ENCODE measurements around the gene CCDC71. TPM values are rescaled to one million over a fixed set of nuclear protein-coding genes. Genes with fewer than 3 reads are reported as not detected.

The CCDC71 gene
- 28.6 and 29.8 TPM in 2 replicates for total RNA-seq
- long read RNA-seq, partial matches to known transcripts, result 0 of 1 reads
- long read RNA-seq, other reads (novel, unspliced or antisense), result 0 of 1 reads

DNA sequence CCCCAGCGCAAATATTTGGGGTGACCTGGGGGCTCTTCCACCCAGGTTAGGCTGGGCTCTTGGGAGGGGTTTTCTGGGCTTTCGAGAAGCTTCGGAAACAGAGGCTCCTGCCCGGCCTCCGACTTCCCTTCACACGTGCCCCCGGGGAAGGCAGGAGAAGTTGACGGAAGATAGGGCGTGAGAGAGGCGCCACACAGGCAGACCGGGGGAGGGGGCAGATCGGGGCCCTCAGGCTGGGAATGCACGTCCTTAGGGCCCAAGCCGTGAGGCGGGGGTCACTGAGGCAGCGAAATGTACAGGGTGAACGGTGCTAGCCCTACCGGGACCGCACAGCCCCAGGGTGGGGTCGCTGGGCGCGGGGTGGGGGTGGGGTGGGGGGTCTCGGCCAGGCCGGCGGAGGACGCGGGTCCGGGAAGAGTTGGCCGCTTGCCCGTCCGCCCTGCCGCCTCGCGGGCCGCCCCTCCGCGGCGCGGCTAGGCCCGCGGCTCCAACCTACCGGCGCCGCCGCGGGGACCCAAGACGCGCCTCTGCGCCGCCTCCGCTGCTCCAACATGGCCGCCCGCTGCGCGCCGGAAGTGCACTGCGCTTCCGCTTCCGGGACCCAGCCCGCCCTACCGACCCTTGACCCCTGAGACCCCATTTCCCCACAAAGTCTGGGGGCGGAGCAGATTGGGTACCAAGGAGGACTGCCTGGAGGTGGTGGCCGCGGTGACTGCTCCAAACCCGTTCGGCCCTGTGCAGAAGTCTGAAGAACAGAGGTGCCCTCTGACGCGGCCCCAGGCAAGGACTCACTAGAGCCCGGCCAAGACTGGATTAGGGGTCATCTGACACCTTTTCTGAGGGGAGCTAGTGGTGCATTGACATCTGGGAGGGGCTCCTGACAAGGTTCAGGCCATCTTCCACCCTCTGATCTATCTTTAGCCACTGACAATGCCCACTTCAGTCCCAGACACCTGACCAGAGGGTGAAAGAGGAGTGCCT lies at the start of gene CCDC71:
CCDC71 (minus strand) TSS at position 561 of the 981 bp plus-strand sequence. CDS start 2,123 bp downstream, outside the sequence.
- TF ChIP-seq, protein P1, sequence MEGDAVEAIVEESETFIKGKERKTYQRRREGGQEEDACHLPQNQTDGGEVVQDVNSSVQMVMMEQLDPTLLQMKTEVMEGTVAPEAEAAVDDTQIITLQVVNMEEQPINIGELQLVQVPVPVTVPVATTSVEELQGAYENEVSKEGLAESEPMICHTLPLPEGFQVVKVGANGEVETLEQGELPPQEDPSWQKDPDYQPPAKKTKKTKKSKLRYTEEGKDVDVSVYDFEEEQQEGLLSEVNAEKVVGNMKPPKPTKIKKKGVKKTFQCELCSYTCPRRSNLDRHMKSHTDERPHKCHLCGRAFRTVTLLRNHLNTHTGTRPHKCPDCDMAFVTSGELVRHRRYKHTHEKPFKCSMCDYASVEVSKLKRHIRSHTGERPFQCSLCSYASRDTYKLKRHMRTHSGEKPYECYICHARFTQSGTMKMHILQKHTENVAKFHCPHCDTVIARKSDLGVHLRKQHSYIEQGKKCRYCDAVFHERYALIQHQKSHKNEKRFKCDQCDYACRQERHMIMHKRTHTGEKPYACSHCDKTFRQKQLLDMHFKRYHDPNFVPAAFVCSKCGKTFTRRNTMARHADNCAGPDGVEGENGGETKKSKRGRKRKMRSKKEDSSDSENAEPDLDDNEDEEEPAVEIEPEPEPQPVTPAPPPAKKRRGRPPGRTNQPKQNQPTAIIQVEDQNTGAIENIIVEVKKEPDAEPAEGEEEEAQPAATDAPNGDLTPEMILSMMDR (IDR thresholded peaks at IDR 0.05; ENCODE audit: unreplicated experiment), result no peak
- Mint-ChIP-seq H3K27me3 (peaks cover 5% of the 10 kb centered on the region), H3K27ac (peak within 1 kb of the TSS; percentile 93), H3K4me1 (ENCODE audit: low read depth) (peaks cover 12% of the 10 kb centered on the region), H3K36me3 (ENCODE audit: insufficient read depth) (peaks cover 1% of the 10 kb centered on the region), H3K4me3 (ENCODE audit: low read depth) (peak within 1 kb of the TSS; percentile 93), H3K9me3 (ENCODE audit: low read depth) (no peaks in the 10 kb centered on the region)
- DNase-seq (ENCODE audit: low spot score, unreplicated experiment), result peak; percentile 36

DNA sequence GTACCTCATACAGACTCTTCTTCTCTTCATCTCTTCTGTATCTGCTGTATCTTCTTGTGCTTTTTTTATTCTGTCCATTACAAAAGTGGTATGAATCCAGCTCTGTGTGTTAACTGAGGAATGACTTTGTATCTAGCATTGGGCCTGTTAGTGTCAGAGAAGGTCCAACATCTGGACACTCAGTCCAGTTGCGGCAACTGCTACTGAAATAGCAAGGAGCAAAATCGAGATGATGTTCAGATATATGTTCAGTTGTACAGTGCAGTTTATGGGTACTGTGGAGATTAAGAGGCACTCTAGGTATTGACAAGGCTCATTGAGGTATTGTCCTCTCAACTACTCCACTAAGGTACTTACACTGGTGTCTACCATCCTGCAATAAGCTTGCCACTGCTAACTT lies 47.9 kb upstream of the CCDC71 start:
- Mint-ChIP-seq H3K4me1 (ENCODE audit: low read depth) (no peaks in the 10 kb centered on the region), H3K9me3 (ENCODE audit: low read depth) (peaks cover 15% of the 10 kb centered on the region), H3K27me3 (no peaks in the 10 kb centered on the region), H3K36me3 (ENCODE audit: insufficient read depth) (peaks cover 3% of the 10 kb centered on the region), H3K4me3 (ENCODE audit: low read depth) (no peak overlapping the region), H3K27ac (no peak overlapping the region)
- TF ChIP-seq, protein P1 (IDR thresholded peaks at IDR 0.05; ENCODE audit: unreplicated experiment), result no peak
- DNase-seq (ENCODE audit: low spot score, unreplicated experiment), result no peak

DNA sequence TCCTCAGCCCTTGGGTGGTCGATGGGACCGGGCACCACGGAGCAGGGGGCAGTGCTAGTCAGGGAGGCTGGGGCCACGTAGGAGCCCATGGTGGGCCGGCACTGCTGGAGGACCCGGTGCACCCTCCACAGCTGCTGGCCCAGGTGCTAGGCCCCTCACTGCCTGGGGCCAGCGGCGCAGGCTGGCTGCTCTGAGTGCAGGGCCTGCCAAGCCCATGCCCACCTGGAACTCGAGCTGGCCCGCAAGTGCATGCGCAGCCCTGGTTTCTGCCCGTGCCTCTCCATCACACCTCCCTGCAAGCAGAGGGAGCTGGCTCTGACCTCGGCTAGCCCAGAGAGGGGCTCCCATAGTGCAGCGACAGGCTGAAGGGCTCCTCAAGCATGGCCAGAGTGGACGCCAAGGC lies 47.4 kb upstream of the CCDC71 start:
- Mint-ChIP-seq H3K4me3 (ENCODE audit: low read depth) (no peak overlapping the region), H3K36me3 (ENCODE audit: insufficient read depth) (peaks cover 3% of the 10 kb centered on the region), H3K27me3 (no peaks in the 10 kb centered on the region), H3K9me3 (ENCODE audit: low read depth) (peaks cover 15% of the 10 kb centered on the region), H3K4me1 (ENCODE audit: low read depth) (no peaks in the 10 kb centered on the region), H3K27ac (no peak overlapping the region)
- TF ChIP-seq, protein P1 (IDR thresholded peaks at IDR 0.05; ENCODE audit: unreplicated experiment), result no peak
- no peak for DNase-seq (ENCODE audit: low spot score, unreplicated experiment)

DNA sequence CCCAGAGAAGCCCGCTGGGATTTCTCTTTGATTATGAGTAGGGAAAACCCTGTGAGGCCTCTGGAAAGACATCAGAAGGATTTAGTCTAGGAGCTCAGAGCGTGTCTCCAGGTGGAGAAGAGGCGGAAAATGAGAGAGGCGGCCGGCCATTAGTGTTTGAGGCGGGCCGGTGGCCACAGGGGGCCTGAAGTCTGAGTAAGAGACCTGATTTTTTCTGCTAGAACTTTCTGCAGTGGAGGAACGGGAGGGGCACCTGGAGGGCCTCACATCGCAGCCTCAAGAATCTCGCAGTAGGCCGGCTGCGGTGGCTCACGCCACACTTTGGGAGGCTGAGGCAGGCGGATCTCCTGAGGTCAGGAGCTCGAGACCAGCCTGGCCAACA lies 33.8 kb upstream of the CCDC71 start:
- Mint-ChIP-seq H3K36me3 (ENCODE audit: insufficient read depth) (no peaks in the 10 kb centered on the region), H3K9me3 (ENCODE audit: low read depth) (no peaks in the 10 kb centered on the region), H3K27ac (no peak overlapping the region), H3K4me3 (ENCODE audit: low read depth) (no peak overlapping the region), H3K27me3 (peaks cover 23% of the 10 kb centered on the region), H3K4me1 (ENCODE audit: low read depth) (no peaks in the 10 kb centered on the region)
- no peak for DNase-seq (ENCODE audit: low spot score, unreplicated experiment)
- TF ChIP-seq, protein P1 (IDR thresholded peaks at IDR 0.05; ENCODE audit: unreplicated experiment), result no peak

DNA sequence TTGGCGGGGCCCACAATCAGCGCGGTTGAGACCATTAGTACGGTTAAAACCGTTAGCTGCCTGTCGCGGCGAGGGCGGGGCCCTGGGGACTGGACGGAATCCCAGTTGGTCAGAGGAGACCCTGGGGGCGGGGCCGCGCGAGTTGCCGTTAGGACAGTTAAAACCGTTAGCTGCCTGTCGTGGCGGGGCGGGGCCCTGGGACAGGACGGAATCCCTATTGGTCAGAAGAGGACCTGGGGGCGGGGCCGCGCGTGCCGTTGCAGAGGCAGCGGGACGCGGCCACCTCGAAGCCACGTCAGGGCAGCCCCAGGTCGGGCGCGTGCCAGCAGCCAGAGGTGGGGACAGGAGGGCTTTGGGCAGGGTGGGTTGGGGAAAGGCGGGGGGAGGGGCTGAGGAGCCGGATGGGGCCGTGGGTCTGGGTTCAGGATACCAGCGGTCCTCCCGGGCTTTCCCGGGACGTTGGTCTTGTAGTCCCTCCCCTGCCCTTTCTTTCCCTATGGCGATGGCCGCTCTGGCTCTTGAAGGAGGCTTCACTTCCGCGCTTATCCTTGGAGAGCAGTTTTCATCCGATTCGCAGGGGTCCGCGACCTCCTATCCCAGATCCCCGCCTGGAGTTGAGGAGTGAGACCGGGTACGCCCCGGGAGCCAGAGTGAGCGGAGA lies 33.2 kb upstream of the CCDC71 start:
- no peak for DNase-seq (ENCODE audit: low spot score, unreplicated experiment)
- H3K27ac Mint-ChIP-seq, result no peak overlapping the region
- TF ChIP-seq, protein P1 (IDR thresholded peaks at IDR 0.05; ENCODE audit: unreplicated experiment), result no peak
- H3K36me3 Mint-ChIP-seq (ENCODE audit: insufficient read depth), result no peaks in the 10 kb centered on the region
- no peaks in the 10 kb centered on the region for H3K9me3 Mint-ChIP-seq (ENCODE audit: low read depth)
- no peaks in the 10 kb centered on the region for H3K4me1 Mint-ChIP-seq (ENCODE audit: low read depth)
- H3K27me3 Mint-ChIP-seq, result peaks cover 21% of the 10 kb centered on the region
- no peak overlapping the region for H3K4me3 Mint-ChIP-seq (ENCODE audit: low read depth)

Measured in progenitor cell of endocrine pancreas (in vitro differentiated cells).